H9 (cell line): Measurements from ENCODE around the gene ITGA1. TPM values are rescaled to one million over a fixed set of nuclear protein-coding genes. Genes with fewer than 3 reads are reported as not detected.

Experiments
- DNase-seq: peaks from one replicate; pipeline ENCODE4 v3.0.0-alpha.2; 2017
- H2AFZ ChIP-seq: one replicate; pipeline ENCODE4 v1.6.1; 2013; ENCODE audit warnings: mild to moderate bottlenecking, low read length, control low read depth, moderate library complexity
- H2AK5ac ChIP-seq: 2 replicates; pipeline ENCODE4 v1.6.1; 2013; ENCODE audit warnings: low read length, control low read depth, mixed read lengths; ENCODE audit not compliant: insufficient read length
- H2BK120ac ChIP-seq: one replicate; pipeline ENCODE4 v1.6.1; 2013; ENCODE audit warnings: low read depth, mild to moderate bottlenecking, low read length, control low read depth, inconsistent platforms; ENCODE audit not compliant: poor library complexity, severe bottlenecking
- H2BK12ac ChIP-seq: 2 replicates; pipeline ENCODE4 v1.6.1; 2013; ENCODE audit warnings: low read length, control low read depth, mixed read lengths, low read depth; ENCODE audit not compliant: insufficient read length
- H2BK15ac ChIP-seq: 2 replicates; pipeline ENCODE4 v1.6.1; 2013; ENCODE audit warnings: low read depth, low read length, control low read depth
- H2BK20ac ChIP-seq: one replicate; pipeline ENCODE4 v1.6.1; 2013; ENCODE audit warnings: low read depth, mild to moderate bottlenecking, low read length, control low read depth, inconsistent platforms; ENCODE audit not compliant: poor library complexity, severe bottlenecking
- H2BK5ac ChIP-seq: 2 replicates; pipeline ENCODE4 v1.6.1; 2013; ENCODE audit warnings: low read length, control low read depth, mixed read lengths; ENCODE audit not compliant: insufficient read length
- H3K14ac ChIP-seq: 2 replicates; pipeline ENCODE4 v1.6.1; 2013; ENCODE audit warnings: low read length, control low read depth; ENCODE audit not compliant: insufficient read depth
- H3K18ac ChIP-seq: 2 replicates; pipeline ENCODE4 v1.6.1; 2013; ENCODE audit warnings: low read depth, mild to moderate bottlenecking, mixed read lengths, low read length, control low read depth; ENCODE audit not compliant: insufficient read length
- H3K23ac ChIP-seq: 2 replicates; pipeline ENCODE4 v1.6.1; 2013; ENCODE audit warnings: low read length, control low read depth, mixed read lengths, low read depth; ENCODE audit not compliant: insufficient read length
- H3K23me2 ChIP-seq: 2 replicates; pipeline ENCODE4 v1.6.1; 2013; ENCODE audit warnings: low read depth, mild to moderate bottlenecking, mixed read lengths, low read length, control low read depth; ENCODE audit not compliant: insufficient read length, poor library complexity, severe bottlenecking
- H3K27ac ChIP-seq: 2 replicates; pipeline ENCODE4 v1.5.1; 2013; ENCODE audit warnings: low read length, control low read depth, mixed read lengths, low read depth; ENCODE audit not compliant: insufficient read length
- H3K27me3 ChIP-seq: 2 replicates; pipeline ENCODE4 v1.6.1; 2013; ENCODE audit warnings: low read length, control low read depth, inconsistent platforms; ENCODE audit not compliant: insufficient read depth
- H3K4ac ChIP-seq: 2 replicates; pipeline ENCODE4 v1.6.1; 2013; ENCODE audit warnings: low read depth, mild to moderate bottlenecking, control low read depth, inconsistent platforms, low read length, moderate library complexity
- H3K4me1 ChIP-seq: 2 replicates; pipeline ENCODE4 v1.6.1; 2013; ENCODE audit warnings: low read length, control low read depth, inconsistent platforms; ENCODE audit not compliant: insufficient read depth
- H3K4me2 ChIP-seq: 2 replicates; pipeline ENCODE4 v1.6.1; 2013; ENCODE audit warnings: low read length, control low read depth, mixed read lengths; ENCODE audit not compliant: insufficient read length, insufficient read depth
- H3K56ac ChIP-seq: 2 replicates; pipeline ENCODE4 v1.6.1; 2013; ENCODE audit warnings: low read depth, mild to moderate bottlenecking, mixed read lengths, low read length, control low read depth; ENCODE audit not compliant: insufficient read length
- H3K79me1 ChIP-seq: 2 replicates; pipeline ENCODE4 v1.6.1; 2013; ENCODE audit warnings: low read depth, mild to moderate bottlenecking, moderate library complexity, low read length, control low read depth, inconsistent platforms; ENCODE audit not compliant: insufficient read depth, poor library complexity, severe bottlenecking
- H3K79me2 ChIP-seq: 2 replicates; pipeline ENCODE4 v1.6.1; 2013; ENCODE audit warnings: low read length, control low read depth, inconsistent platforms; ENCODE audit not compliant: insufficient read depth
- H3K9ac ChIP-seq: 2 replicates; pipeline ENCODE4 v1.6.1; 2013; ENCODE audit warnings: low read length, control low read depth, mixed read lengths; ENCODE audit not compliant: insufficient read length; ENCODE audit errors: extremely low read depth
- H3K9me3 ChIP-seq: one replicate; pipeline ENCODE4 v1.6.1; 2013; ENCODE audit warnings: low read depth, low read length, inconsistent platforms; ENCODE audit not compliant: control insufficient read depth
- H3T11ph ChIP-seq: one replicate; pipeline ENCODE4 v1.6.1; 2013; ENCODE audit warnings: mild to moderate bottlenecking, low read length, control low read depth, inconsistent platforms
- H4K20me1 ChIP-seq: one replicate; pipeline ENCODE4 v1.6.1; 2013; ENCODE audit not compliant: control insufficient read depth, insufficient read length, insufficient read depth
- H4K5ac ChIP-seq: 2 replicates; pipeline ENCODE4 v1.6.1; 2013; ENCODE audit warnings: low read depth, mild to moderate bottlenecking, mixed read lengths, low read length, control low read depth; ENCODE audit not compliant: insufficient read length
- H4K8ac ChIP-seq: replicated peaks from 2 replicates; pipeline ENCODE4 v1.6.1; 2013; ENCODE audit warnings: low read length, control low read depth, mixed read lengths, low read depth; ENCODE audit not compliant: insufficient read length
- H4K91ac ChIP-seq: 2 replicates; pipeline ENCODE4 v1.6.1; 2013; ENCODE audit warnings: low read depth, mild to moderate bottlenecking, moderate library complexity, mixed read lengths, low read length, control low read depth; ENCODE audit not compliant: insufficient read length
- H3K27ac Mint-ChIP-seq, 3 experiments: 2 replicates in 2 of 3; 3 replicates in 1 of 3; pipeline ENCODE4 v1.8.0; 2020 to 2021; ENCODE audit warnings: mixed read lengths in 3 of 3, mild to moderate bottlenecking in 1 of 3, moderate library complexity in 1 of 3
- H3K27me3 Mint-ChIP-seq: 2 replicates; pipeline ENCODE4 v1.8.0; 2021; ENCODE audit warnings: low read depth, mild to moderate bottlenecking, moderate library complexity, mixed read lengths
- H3K36me3 Mint-ChIP-seq, 3 experiments: 2 replicates in 2 of 3; 3 replicates in 1 of 3; pipeline ENCODE4 v1.8.0; 2020 to 2021; ENCODE audit warnings: low read depth in 3 of 3, mixed read lengths in 3 of 3; ENCODE audit not compliant: insufficient read depth in 1 of 3
- H3K4me1 Mint-ChIP-seq, 2 experiments: 2 replicates each; pipeline ENCODE4 v1.8.0; 2020; ENCODE audit warnings: mixed read lengths in 2 of 2
- H3K4me3 Mint-ChIP-seq, 2 experiments: 2 replicates in 1 of 2; 3 replicates in 1 of 2; pipeline ENCODE4 v1.8.0; 2020 to 2021; ENCODE audit warnings: mild to moderate bottlenecking in 2 of 2, mixed read lengths in 2 of 2, moderate library complexity in 1 of 2
- H3K9me3 Mint-ChIP-seq, 2 experiments: 2 replicates in 1 of 2; 3 replicates in 1 of 2; pipeline ENCODE4 v1.8.0; 2020; ENCODE audit warnings: mild to moderate bottlenecking in 2 of 2, mixed read lengths in 2 of 2, moderate library complexity in 1 of 2
- CTCF ChIP-seq: fragments of 200-600 bp; sonication (generic); conservative IDR thresholded peaks from 3 replicates; pipeline ENCODE4 v1.8.0; 2021; ENCODE audit warnings: antibody characterized with exemption, mild to moderate bottlenecking
- WGBS: extraction: QIAGEN DNeasy Blood & Tissue Kit; methylation state at CpG from one replicate; pipeline ENCODE4 v1.1.7; 2013; ENCODE audit warnings: missing lambda C conversion rate, low lambda C conversion rate, mixed read lengths; ENCODE audit not compliant: insufficient read length; ENCODE audit errors: extremely low coverage; 5-methylcytosine and 5-hydroxymethylcytosine counted together
- total RNA-seq: library from RNA; stranded (reverse); gene quantifications from 2 replicates; pipeline ENCODE4 v1.2.1, GENCODE V29; 2021

The ITGA1 gene
- total RNA-seq, 1 experiment from 2014 or later, result 3.9 TPM

- peaks cover 0 to 2% of the 10 kb centered on the region in 2 experiments; a peak in 1 of 4 replicates for H3K4me1 Mint-ChIP-seq
- H3K23me2 ChIP-seq, result no peaks in the 10 kb centered on the region
- H3K9me3 ChIP-seq, result no peaks in the 10 kb centered on the region
- no peak overlapping the region for H3K18ac ChIP-seq
- H4K91ac ChIP-seq, result no peak overlapping the region
- no peak overlapping the region for H2AFZ ChIP-seq
- no peak overlapping the region for H2BK120ac ChIP-seq
- no peak overlapping the region for H3K14ac ChIP-seq
- H3K23ac ChIP-seq, result no peak overlapping the region
- H2BK20ac ChIP-seq, result no peak overlapping the region
- H3K4me2 ChIP-seq, result no peak overlapping the region
- no peak overlapping the region for H2BK12ac ChIP-seq
- H3K27me3 Mint-ChIP-seq, result no peaks in the 10 kb centered on the region
- 0 out of 2 replicates have a peak, but pooled peaks cover 2% of the 10 kb centered on the region for H3K4me1 ChIP-seq
- no peaks in the 10 kb centered on the region for H3K36me3 Mint-ChIP-seq
- WGBS, result no CpG with 5 or more reads among the region's 2 CpGs
- no peak overlapping the region for H3T11ph ChIP-seq
- H3K79me2 ChIP-seq, result no peaks in the 10 kb centered on the region
- H3K4me3 Mint-ChIP-seq, result no peak overlapping the region
- H3K27ac Mint-ChIP-seq, result no peak overlapping the region
- H3K9ac ChIP-seq, result no peak overlapping the region
- no peaks in the 10 kb centered on the region for H4K20me1 ChIP-seq
- no peak overlapping the region for H2BK15ac ChIP-seq
- no peak for DNase-seq
- no peak overlapping the region for H2AK5ac ChIP-seq
- H3K56ac ChIP-seq, result no peak overlapping the region
- no peaks in the 10 kb centered on the region for H3K79me1 ChIP-seq
- H3K4ac ChIP-seq, result no peak overlapping the region
- H3K27ac ChIP-seq, result no peak overlapping the region
- no peak for TF ChIP-seq CTCF
- H4K5ac ChIP-seq, result no peak overlapping the region
- H3K9me3 Mint-ChIP-seq, result no peaks in the 10 kb centered on the region
- H2BK5ac ChIP-seq, result no peak overlapping the region
- H4K8ac ChIP-seq, result no peak overlapping the region
- no peaks in the 10 kb centered on the region for H3K27me3 ChIP-seq
These were observed 65.9 kb downstream of the ITGA1 start for GRCh38 chr5:52853650-52854049.
